A549 (cell line): ENCODE data around the gene ERCC6. TPM values are rescaled to one million over a fixed set of nuclear protein-coding genes. Genes with fewer than 3 reads are reported as not detected.

Source experiments
- ATAC-seq, 2 experiments: fragments of 200-7000 bp in 1 of 2; fragments of >200 bp in 1 of 2; cut with Nextera tagmentation in 1 of 2; cut with Tn5 transposase in 1 of 2; 3 replicates each; pipeline versions ENCODE4 v1.8.0 to v1.9.1; 2018 to 2020; ENCODE audit warnings: mild to moderate bottlenecking in 1 of 2, moderate library complexity in 1 of 2
- CTCF ChIA-PET: fragments of 300-600 bp; sonication (Branson Sonifier 250); formaldehyde crosslinking; extraction: SDS; loops from one replicate; lab custom pipeline; 2021; ENCODE audit warnings: antibody characterized with exemption, inconsistent platforms; lab: Yijun Ruan, JAX
- POLR2A ChIA-PET: fragments of 350-600 bp; formaldehyde crosslinking; extraction: SDS; loops from one replicate; lab custom pipeline; 2021; ENCODE audit warnings: antibody characterized with exemption, inconsistent platforms; lab: Yijun Ruan, JAX
- DNase-seq, 2 experiments: peaks; one replicate each; pipeline versions ENCODE4 v3.0.0 to v3.0.0-alpha.2; 2011 to 2016; ENCODE audit warnings: low read depth in 1 of 2, low spot score in 1 of 2
- FAIRE-seq: peaks from 2 replicates; lab custom pipeline; 2011; peaks lifted over from hg19 to GRCh38; lab: Jason Lieb, UNC
- H3K27ac ChIP-seq, 2 experiments: fragments of >200 bp; sonication (Bioruptor Twin); formaldehyde crosslinking; 3 replicates each; pipeline ENCODE4 v1.5.1; 2016 to 2017
- H3K4me1 ChIP-seq: fragments of >200 bp; sonication (Bioruptor Twin); formaldehyde crosslinking; 3 replicates; pipeline ENCODE4 v1.6.1; 2016
- H3K4me2 ChIP-seq: fragments of >200 bp; sonication (Bioruptor Twin); formaldehyde crosslinking; 3 replicates; pipeline ENCODE4 v1.6.1; 2016
- H3K4me3 ChIP-seq: fragments of >200 bp; sonication (Bioruptor Twin); formaldehyde crosslinking; 3 replicates; pipeline ENCODE4 v1.5.1; 2016
- H3K9me3 ChIP-seq: fragments of >200 bp; sonication (Bioruptor Twin); formaldehyde crosslinking; 3 replicates; pipeline ENCODE4 v1.6.1; 2016
- BHLHE40 ChIP-seq: IDR thresholded peaks from 2 replicates; pipeline ENCODE4 v1.6.1; 2012; ENCODE audit warnings: low read depth, low read length, inconsistent platforms
- CBX8 ChIP-seq: fragments of 200-600 bp; sonication (generic); IDR thresholded peaks from 2 replicates; pipeline ENCODE4 v1.6.1; 2016
- CHD2 ChIP-seq: fragments of 150-350 bp; IDR thresholded peaks from 2 replicates; pipeline ENCODE4 v1.6.1; 2014; ENCODE audit warnings: low read length; ENCODE audit not compliant: partially characterized antibody
- CHD4 ChIP-seq: fragments of 200-600 bp; sonication (generic); IDR thresholded peaks from 2 replicates; pipeline ENCODE4 v1.6.1; 2016; ENCODE audit warnings: antibody characterized with exemption, mild to moderate bottlenecking, borderline replicate concordance
- EHMT2 ChIP-seq: fragments of 200-600 bp; sonication (generic); IDR thresholded peaks from 2 replicates; pipeline ENCODE4 v1.6.1; 2016; ENCODE audit warnings: antibody characterized with exemption, low read depth, mild to moderate bottlenecking, moderate library complexity
- FOSB ChIP-seq: fragments of 250-450 bp; sonication (Bioruptor Pico); IDR thresholded peaks from 2 replicates; pipeline ENCODE4 v1.5.0; 2020; ENCODE audit warnings: mild to moderate bottlenecking, moderate library complexity
- FOXS1 ChIP-seq: fragments of 250-450 bp; sonication (Bioruptor Pico); IDR thresholded peaks from 2 replicates; pipeline ENCODE4 v1.5.0; 2020; ENCODE audit warnings: mild to moderate bottlenecking, moderate library complexity
- GATA3 ChIP-seq: IDR thresholded peaks from 2 replicates; pipeline ENCODE4 v1.6.1; 2012; ENCODE audit warnings: borderline replicate concordance
- KDM1A ChIP-seq: fragments of 200-600 bp; sonication (generic); IDR thresholded peaks from 2 replicates; pipeline ENCODE4 v1.6.1; 2016; ENCODE audit warnings: low read depth, mild to moderate bottlenecking
- NFE2L2 ChIP-seq: fragments of 150-350 bp; conservative IDR thresholded peaks from 2 replicates; pipeline ENCODE4 v1.6.1; 2014; ENCODE audit warnings: low read length
- POLR2A ChIP-seq: IDR thresholded peaks from 2 replicates; pipeline ENCODE4 v1.6.1; 2012; ENCODE audit warnings: mild to moderate bottlenecking, low read length
- RCOR1 ChIP-seq: fragments of 150-350 bp; IDR thresholded peaks from 2 replicates; pipeline ENCODE4 v1.6.1; 2014; ENCODE audit warnings: antibody characterized with exemption, low read length, low read depth
- RFX5 ChIP-seq: fragments of 450-650 bp; IDR thresholded peaks from 2 replicates; pipeline ENCODE4 v1.7.1; 2014; ENCODE audit warnings: antibody characterized with exemption, mild to moderate bottlenecking, moderate library complexity
- RNF2 ChIP-seq: fragments of 200-600 bp; sonication (generic); IDR thresholded peaks from 2 replicates; pipeline ENCODE4 v1.6.1; 2016; ENCODE audit warnings: low read depth, mild to moderate bottlenecking, antibody characterized with exemption, moderate library complexity, borderline replicate concordance
- SREBF2 ChIP-seq: fragments of 450-650 bp; IDR thresholded peaks from 2 replicates; pipeline ENCODE4 v1.6.1; 2014; ENCODE audit warnings: mild to moderate bottlenecking, moderate library complexity
- TP53 ChIP-seq: fragments of 250-450 bp; sonication (Bioruptor Pico); IDR thresholded peaks from 2 replicates; pipeline ENCODE4 v1.5.0; 2021; ENCODE audit warnings: mild to moderate bottlenecking, moderate library complexity
- WGBS: methylation state at CpG from one replicate; pipeline ENCODE4 v1.1.6; 2017; ENCODE audit errors: missing lambda C conversion rate; 5-methylcytosine and 5-hydroxymethylcytosine counted together
- polyA plus RNA-seq, 4 experiments: library from polyadenylated mRNA; depleted of rRNA in 3 of 4; stranded (reverse); fragments of >200 nt; fragmentation: RNase III in 1 of 4; extraction: RNeasy Plus Mini Kit Qiagen cat#74134 plus additional on column Dnase treatment in 1 of 4; gene quantifications; 2 replicates in 3 of 4; 3 replicates in 1 of 4; pipeline ENCODE4 v1.2.3, GENCODE V29; 2011 to 2017
- TF ChIP-seq, protein P1 (sequence below): fragments of >200 bp; sonication (Bioruptor Twin); formaldehyde crosslinking; IDR thresholded peaks from 3 replicates; pipeline ENCODE4 v1.6.1; 2016
- TF ChIP-seq, protein P2 (sequence below): IDR thresholded peaks from 2 replicates; pipeline ENCODE4 v1.6.1; 2012
- TF ChIP-seq, protein P3 (sequence below): fragments of >200 bp; sonication (Bioruptor Twin); formaldehyde crosslinking; IDR thresholded peaks from 3 replicates; pipeline ENCODE4 v1.5.1; 2016

ERCC6 gene
- polyA plus RNA-seq, 2 of the 4 experiments (the other 2 are of a cell fraction) = 5.8 to 9.4 TPM

DNA sequence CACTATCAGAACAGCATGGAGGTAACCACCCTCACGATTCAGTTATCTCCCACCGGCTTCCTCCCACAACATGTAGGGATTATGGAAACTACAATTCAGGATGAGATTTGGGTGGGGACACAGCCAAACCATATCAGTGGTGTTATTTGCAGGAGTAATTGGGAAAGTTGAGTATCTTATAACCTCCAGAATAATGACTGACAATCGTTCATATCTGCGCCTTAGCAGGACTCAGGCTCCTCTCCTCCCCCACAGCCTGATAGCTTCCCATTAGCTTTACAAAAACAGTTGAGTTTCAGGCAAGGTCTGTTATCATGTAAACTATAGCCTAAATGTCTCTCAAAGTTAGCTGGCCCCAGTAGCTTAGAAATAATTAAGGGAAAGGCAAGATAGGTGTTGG is 3.4 kb upstream of the ERCC6 start:
- no peak overlapping the region for H3K4me3 ChIP-seq
- peaks cover 11% of the 10 kb centered on the region; the same call in 2 of the 3 replicates for H3K4me1 ChIP-seq
- no peak overlapping the region for H3K27ac ChIP-seq
- ChIA-PET CTCF (interaction anchor here (1.2 kb wide), 1 partner anchor 51 kb away, joined by 4 read pairs; no protein-coding TSS in a partner anchor), POLR2A (no interaction called here)
- ATAC-seq (no peak), FAIRE-seq (no peak), DNase-seq (no peak)
- TF ChIP-seq EHMT2 (no peak), FOSB (CRISPR knock-in tag) (no peak), FOXS1 (CRISPR knock-in tag) (no peak), BHLHE40 (no peak), TP53 (CRISPR knock-in tag) (no peak), NFE2L2 (no peak), RFX5 (no peak), KDM1A (no peak), POLR2A (no peak), RNF2 (no peak), CHD2 (no peak)
- TF ChIP-seq, protein P1, sequence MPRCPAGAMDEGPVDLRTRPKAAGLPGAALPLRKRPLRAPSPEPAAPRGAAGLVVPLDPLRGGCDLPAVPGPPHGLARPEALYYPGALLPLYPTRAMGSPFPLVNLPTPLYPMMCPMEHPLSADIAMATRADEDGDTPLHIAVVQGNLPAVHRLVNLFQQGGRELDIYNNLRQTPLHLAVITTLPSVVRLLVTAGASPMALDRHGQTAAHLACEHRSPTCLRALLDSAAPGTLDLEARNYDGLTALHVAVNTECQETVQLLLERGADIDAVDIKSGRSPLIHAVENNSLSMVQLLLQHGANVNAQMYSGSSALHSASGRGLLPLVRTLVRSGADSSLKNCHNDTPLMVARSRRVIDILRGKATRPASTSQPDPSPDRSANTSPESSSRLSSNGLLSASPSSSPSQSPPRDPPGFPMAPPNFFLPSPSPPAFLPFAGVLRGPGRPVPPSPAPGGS = no peak
- TF ChIP-seq, protein P2, sequence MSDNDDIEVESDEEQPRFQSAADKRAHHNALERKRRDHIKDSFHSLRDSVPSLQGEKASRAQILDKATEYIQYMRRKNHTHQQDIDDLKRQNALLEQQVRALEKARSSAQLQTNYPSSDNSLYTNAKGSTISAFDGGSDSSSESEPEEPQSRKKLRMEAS = no peak
- TF ChIP-seq, protein P3, sequence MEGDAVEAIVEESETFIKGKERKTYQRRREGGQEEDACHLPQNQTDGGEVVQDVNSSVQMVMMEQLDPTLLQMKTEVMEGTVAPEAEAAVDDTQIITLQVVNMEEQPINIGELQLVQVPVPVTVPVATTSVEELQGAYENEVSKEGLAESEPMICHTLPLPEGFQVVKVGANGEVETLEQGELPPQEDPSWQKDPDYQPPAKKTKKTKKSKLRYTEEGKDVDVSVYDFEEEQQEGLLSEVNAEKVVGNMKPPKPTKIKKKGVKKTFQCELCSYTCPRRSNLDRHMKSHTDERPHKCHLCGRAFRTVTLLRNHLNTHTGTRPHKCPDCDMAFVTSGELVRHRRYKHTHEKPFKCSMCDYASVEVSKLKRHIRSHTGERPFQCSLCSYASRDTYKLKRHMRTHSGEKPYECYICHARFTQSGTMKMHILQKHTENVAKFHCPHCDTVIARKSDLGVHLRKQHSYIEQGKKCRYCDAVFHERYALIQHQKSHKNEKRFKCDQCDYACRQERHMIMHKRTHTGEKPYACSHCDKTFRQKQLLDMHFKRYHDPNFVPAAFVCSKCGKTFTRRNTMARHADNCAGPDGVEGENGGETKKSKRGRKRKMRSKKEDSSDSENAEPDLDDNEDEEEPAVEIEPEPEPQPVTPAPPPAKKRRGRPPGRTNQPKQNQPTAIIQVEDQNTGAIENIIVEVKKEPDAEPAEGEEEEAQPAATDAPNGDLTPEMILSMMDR = no peak
- no peak overlapping the region for H3K4me2 ChIP-seq
- H3K9me3 ChIP-seq = no peaks in the 10 kb centered on the region
- 82% methylated on average over 4 of the region's 4 CpGs for WGBS

DNA sequence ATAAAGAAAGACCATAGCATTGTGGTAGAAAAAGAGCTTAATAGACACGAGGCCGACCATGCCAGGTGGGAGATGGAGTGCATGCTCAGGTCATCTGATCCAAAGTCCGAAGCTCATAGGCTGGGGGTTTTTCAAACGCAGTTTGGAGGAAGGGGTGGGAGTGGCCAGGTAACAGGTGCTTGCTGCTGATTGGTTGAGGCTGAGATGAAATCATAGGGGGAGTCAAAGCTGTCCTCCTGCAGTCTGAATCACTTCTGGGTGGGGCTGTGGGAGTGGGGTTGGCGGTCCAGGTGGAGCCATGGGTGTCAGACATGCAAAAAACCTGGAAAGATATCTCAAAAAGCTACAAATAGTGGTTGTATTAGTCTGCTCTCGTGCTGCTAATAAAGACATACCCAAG is 2.8 kb upstream of the ERCC6 start:
- WGBS = 22% methylated on average over 6 of the region's 6 CpGs
- ATAC-seq (no peak), FAIRE-seq (no peak), DNase-seq (no peak)
- CTCF ChIA-PET = interaction anchor here (0.6 to 1.2 kb wide), 3 partner anchors 23 to 114 kb away, joined by 3 to 4 read pairs (median 4); no protein-coding TSS in a partner anchor
- Histone ChIP-seq H3K4me2 (no peak overlapping the region), H3K9me3 (no peaks in the 10 kb centered on the region), H3K4me3 (no peak overlapping the region), H3K4me1 (peaks cover 11% of the 10 kb centered on the region; the same call in 2 of the 3 replicates), H3K27ac (no peak overlapping the region)
- POLR2A ChIA-PET = no interaction called here
- TF ChIP-seq RFX5 (no peak), RCOR1 (no peak), CBX8 (no peak), SREBF2 (no peak), CHD4 (no peak), GATA3 (no peak)
- TF ChIP-seq, protein P3 = no peak
